ENCODE results near the gene PIAS4.

The PIAS4 gene

DNA sequence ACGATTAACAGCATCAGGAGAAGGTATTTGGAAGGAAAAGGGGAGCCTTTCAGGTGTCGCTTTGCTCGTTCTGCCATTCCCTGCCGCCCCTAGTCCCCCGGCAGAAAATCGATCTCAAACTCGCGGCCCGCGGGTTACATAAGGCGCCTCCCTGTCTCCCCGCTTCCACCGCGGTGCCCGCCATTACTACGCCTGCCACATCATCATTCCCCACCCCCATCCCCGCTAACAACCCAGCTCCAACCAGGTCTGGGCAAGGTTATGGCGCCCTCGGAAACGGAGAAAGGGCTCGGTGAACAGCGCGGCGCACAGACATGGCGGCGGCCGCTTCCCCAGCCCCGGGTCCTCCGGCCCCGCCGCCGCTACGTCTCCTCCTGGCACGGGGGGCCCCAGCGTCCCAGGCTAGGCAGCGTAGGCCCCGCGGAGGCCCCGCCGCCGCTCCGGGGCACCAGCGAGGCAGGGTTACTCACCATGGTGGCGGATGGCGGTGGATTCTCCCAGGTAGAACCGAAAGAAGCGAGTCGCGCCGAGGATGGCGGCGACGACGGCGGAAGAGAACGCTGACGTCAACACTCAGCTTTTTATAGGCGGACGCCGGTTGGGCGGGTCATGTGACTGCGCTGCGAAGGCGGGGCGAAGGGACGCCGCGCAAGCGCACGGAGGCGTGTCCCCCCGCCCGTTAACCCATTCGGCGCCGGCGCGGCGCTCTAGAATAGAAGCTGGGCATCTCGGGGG lies 22.5 kb upstream of the PIAS4 start, which contains the start of gene EEF2 (continued):
- TF ChIP-seq, protein P1, sequence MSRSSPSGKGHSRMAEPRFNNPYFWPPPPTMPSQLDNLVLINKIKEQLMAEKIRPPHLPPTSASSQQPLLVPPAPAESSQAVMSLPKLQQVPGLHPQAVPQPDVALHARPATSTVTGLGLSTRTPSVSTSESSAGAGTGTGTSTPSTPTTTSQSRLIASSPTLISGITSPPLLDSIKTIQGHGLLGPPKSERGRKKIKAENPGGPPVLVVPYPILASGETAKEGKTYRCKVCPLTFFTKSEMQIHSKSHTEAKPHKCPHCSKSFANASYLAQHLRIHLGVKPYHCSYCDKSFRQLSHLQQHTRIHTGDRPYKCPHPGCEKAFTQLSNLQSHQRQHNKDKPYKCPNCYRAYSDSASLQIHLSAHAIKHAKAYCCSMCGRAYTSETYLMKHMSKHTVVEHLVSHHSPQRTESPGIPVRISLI (tag by site-specific recombination; IDR thresholded peaks at IDR 0.05) = no peak
- TF ChIP-seq ZBTB20 (tag by site-specific recombination; IDR thresholded peaks at IDR 0.05) = peak; percentile 35; the same call in 1 of the 2 replicates
- TF ChIP-seq, protein P2, sequence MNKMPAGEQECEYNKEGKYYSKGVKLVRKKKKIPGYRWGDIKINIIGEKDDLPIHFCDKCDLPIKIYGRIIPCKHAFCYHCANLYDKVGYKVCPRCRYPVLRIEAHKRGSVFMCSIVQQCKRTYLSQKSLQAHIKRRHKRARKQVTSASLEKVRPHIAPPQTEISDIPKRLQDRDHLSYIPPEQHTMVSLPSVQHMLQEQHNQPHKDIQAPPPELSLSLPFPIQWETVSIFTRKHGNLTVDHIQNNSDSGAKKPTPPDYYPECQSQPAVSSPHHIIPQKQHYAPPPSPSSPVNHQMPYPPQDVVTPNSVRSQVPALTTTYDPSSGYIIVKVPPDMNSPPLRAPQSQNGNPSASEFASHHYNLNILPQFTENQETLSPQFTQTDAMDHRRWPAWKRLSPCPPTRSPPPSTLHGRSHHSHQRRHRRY (tag by site-specific recombination; IDR thresholded peaks at IDR 0.05) = no peak
- no peak for TF ChIP-seq ZNF404 (tag by site-specific recombination; IDR thresholded peaks at IDR 0.05)
- TF ChIP-seq, protein P3, sequence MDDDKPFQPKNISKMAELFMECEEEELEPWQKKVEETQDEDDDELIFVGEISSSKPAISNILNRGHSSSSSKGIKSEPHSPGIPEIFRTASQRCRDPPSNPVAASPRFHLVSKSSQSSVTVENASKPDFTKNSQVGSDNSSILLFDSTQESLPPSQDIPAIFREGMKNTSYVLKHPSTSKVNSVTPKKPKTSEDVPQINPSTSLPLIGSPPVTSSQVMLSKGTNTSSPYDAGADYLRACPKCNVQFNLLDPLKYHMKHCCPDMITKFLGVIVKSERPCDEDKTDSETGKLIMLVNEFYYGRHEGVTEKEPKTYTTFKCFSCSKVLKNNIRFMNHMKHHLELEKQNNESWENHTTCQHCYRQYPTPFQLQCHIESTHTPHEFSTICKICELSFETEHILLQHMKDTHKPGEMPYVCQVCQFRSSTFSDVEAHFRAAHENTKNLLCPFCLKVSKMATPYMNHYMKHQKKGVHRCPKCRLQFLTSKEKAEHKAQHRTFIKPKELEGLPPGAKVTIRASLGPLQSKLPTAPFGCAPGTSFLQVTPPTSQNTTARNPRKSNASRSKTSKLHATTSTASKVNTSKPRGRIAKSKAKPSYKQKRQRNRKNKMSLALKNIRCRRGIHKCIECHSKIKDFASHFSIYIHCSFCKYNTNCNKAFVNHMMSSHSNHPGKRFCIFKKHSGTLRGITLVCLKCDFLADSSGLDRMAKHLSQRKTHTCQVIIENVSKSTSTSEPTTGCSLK (tag by site-specific recombination; IDR thresholded peaks at IDR 0.05) = no peak
- no peak; the same call in 1 of the 2 replicates for TF ChIP-seq KLF7 (tag by site-specific recombination; IDR thresholded peaks at IDR 0.05; ENCODE audit: borderline replicate concordance)
- no peak for TF ChIP-seq ZNF214 (tag by site-specific recombination; IDR thresholded peaks at IDR 0.05; ENCODE audit: borderline replicate concordance)
- no peak for TF ChIP-seq ZNF155 (tag by site-specific recombination; IDR thresholded peaks at IDR 0.05)
- TF ChIP-seq ZNF10 (tag by site-specific recombination; IDR thresholded peaks at IDR 0.05) = peak; percentile 51; the same call in 1 of the 2 replicates
- peak; percentile 73 for TF ChIP-seq SP2 (tag by site-specific recombination; IDR thresholded peaks at IDR 0.05)
- TF ChIP-seq ZNF529 (tag by site-specific recombination; IDR thresholded peaks at IDR 0.05; ENCODE audit: insufficient replicate concordance) = no peak
- no peak for TF ChIP-seq SETDB1 (IDR thresholded peaks at IDR 0.05; ENCODE audit: insufficient read length, low read length)
- TF ChIP-seq ZNF112 (tag by site-specific recombination; IDR thresholded peaks at IDR 0.05) = no peak
- no peak for TF ChIP-seq ZNF544 (tag by site-specific recombination; IDR thresholded peaks at IDR 0.05)
- TF ChIP-seq, protein P4, sequence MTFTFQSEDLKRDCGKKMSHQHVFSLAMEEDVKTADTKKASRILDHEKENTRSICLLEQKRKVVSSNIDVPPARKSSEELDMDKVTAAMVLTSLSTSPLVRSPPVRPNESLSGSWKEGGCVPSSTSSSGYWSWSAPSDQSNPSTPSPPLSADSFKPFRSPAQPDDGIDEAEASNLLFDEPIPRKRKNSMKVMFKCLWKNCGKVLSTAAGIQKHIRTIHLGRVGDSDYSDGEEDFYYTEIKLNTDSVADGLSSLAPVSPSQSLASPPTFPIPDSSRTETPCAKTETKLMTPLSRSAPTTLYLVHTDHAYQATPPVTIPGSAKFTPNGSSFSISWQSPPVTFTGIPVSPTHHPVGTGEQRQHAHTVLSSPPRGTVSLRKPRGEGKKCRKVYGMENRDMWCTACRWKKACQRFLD (tag by site-specific recombination; IDR thresholded peaks at IDR 0.05) = peak; percentile 97
- no peak for TF ChIP-seq ZNF777 (tag by site-specific recombination; IDR thresholded peaks at IDR 0.05; ENCODE audit: borderline replicate concordance)
- no peak for TF ChIP-seq ZNF626 (tag by site-specific recombination; IDR thresholded peaks at IDR 0.05)
- TF ChIP-seq ZNF670 (tag by site-specific recombination; IDR thresholded peaks at IDR 0.05; ENCODE audit: low read depth) = no peak
- no peak for TF ChIP-seq TRIM28 (IDR thresholded peaks at IDR 0.05; ENCODE audit: borderline replicate concordance, low read length)
- TF ChIP-seq WT1 (tag by site-specific recombination; IDR thresholded peaks at IDR 0.05) = no peak
- no peak for TF ChIP-seq HOXD13 (CRISPR knock-in tag; IDR thresholded peaks at IDR 0.05; ENCODE audit: borderline replicate concordance)
- no peak for TF ChIP-seq ZFP41 (tag by site-specific recombination; IDR thresholded peaks at IDR 0.05; ENCODE audit: borderline replicate concordance)
- TF ChIP-seq, protein P5, sequence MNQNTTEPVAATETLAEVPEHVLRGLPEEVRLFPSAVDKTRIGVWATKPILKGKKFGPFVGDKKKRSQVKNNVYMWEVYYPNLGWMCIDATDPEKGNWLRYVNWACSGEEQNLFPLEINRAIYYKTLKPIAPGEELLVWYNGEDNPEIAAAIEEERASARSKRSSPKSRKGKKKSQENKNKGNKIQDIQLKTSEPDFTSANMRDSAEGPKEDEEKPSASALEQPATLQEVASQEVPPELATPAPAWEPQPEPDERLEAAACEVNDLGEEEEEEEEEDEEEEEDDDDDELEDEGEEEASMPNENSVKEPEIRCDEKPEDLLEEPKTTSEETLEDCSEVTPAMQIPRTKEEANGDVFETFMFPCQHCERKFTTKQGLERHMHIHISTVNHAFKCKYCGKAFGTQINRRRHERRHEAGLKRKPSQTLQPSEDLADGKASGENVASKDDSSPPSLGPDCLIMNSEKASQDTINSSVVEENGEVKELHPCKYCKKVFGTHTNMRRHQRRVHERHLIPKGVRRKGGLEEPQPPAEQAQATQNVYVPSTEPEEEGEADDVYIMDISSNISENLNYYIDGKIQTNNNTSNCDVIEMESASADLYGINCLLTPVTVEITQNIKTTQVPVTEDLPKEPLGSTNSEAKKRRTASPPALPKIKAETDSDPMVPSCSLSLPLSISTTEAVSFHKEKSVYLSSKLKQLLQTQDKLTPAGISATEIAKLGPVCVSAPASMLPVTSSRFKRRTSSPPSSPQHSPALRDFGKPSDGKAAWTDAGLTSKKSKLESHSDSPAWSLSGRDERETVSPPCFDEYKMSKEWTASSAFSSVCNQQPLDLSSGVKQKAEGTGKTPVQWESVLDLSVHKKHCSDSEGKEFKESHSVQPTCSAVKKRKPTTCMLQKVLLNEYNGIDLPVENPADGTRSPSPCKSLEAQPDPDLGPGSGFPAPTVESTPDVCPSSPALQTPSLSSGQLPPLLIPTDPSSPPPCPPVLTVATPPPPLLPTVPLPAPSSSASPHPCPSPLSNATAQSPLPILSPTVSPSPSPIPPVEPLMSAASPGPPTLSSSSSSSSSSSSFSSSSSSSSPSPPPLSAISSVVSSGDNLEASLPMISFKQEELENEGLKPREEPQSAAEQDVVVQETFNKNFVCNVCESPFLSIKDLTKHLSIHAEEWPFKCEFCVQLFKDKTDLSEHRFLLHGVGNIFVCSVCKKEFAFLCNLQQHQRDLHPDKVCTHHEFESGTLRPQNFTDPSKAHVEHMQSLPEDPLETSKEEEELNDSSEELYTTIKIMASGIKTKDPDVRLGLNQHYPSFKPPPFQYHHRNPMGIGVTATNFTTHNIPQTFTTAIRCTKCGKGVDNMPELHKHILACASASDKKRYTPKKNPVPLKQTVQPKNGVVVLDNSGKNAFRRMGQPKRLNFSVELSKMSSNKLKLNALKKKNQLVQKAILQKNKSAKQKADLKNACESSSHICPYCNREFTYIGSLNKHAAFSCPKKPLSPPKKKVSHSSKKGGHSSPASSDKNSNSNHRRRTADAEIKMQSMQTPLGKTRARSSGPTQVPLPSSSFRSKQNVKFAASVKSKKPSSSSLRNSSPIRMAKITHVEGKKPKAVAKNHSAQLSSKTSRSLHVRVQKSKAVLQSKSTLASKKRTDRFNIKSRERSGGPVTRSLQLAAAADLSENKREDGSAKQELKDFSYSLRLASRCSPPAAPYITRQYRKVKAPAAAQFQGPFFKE (tag by site-specific recombination; IDR thresholded peaks at IDR 0.05; ENCODE audit: borderline replicate concordance) = no peak
- TF ChIP-seq ZNF133 (tag by site-specific recombination; IDR thresholded peaks at IDR 0.05) = no peak

All from HEK293 (cell line).